Neutrophil (primary cell): Measurements from ENCODE around the gene SASH1.

ENCODE experiments used
- H3K27ac ChIP-seq: fragments of 200-600 bp; sonication (generic); 2 replicates; pipeline ENCODE4 v1.5.1; 2016; ENCODE audit warnings: mild to moderate bottlenecking, moderate library complexity
- H3K27me3 ChIP-seq: fragments of 200-600 bp; sonication (generic); 2 replicates; pipeline ENCODE4 v1.6.0; 2016; ENCODE audit warnings: mild to moderate bottlenecking
- H3K36me3 ChIP-seq: fragments of 200-600 bp; sonication (generic); 2 replicates; pipeline ENCODE4 v1.5.1; 2017
- H3K4me1 ChIP-seq, 2 experiments: fragments of 200-600 bp in 1 of 2; sonication (generic) in 1 of 2; 1 replicate in 1 of 2; 2 replicates in 1 of 2; pipeline versions ENCODE4 v1.5.1 to v1.6.1; 2013 to 2016; ENCODE audit warnings: low read depth in 1 of 2, low read length in 1 of 2, mild to moderate bottlenecking in 1 of 2, moderate library complexity in 1 of 2; ENCODE audit not compliant: control insufficient read depth in 1 of 2, insufficient read depth in 1 of 2
- H3K4me3 ChIP-seq, 2 experiments: fragments of 200-600 bp in 1 of 2; sonication (generic) in 1 of 2; 1 replicate in 1 of 2; 2 replicates in 1 of 2; pipeline ENCODE4 v1.5.1; 2013 to 2016; ENCODE audit warnings: low read depth in 1 of 2, low read length in 1 of 2, mild to moderate bottlenecking in 1 of 2, moderate library complexity in 1 of 2
- H3K9me3 ChIP-seq: fragments of 200-600 bp; sonication (generic); 2 replicates; pipeline ENCODE4 v1.5.1; 2016
- TF ChIP-seq, protein P1 (sequence below): fragments of 200-600 bp; sonication (generic); IDR thresholded peaks from 2 replicates; pipeline ENCODE4 v1.5.1; 2016; ENCODE audit warnings: antibody characterized with exemption

Gene SASH1

DNA sequence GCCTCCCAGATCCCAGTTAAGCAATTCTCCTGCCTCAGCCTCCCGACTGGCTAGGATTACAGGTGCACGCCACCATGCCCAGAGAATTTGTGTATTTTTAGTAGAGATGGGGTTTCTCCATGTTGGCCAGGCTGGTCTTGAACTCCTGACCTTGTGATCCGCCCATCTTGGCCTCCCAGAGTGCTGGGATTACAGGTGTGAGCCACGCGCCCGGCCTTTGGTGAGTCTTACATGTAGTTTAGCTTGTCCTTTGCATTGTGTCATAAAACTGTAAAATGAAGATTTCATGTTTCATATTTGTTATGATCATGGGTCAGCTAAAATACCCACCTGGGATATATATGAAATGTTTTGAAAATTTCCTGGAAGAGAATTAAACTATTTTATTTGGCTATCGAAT, 183.5 kb downstream of the SASH1 start:
- Histone ChIP-seq H3K4me3 (no peak overlapping the region), H3K4me1 (no peaks in the 10 kb centered on the region), H3K27ac (no peak overlapping the region), H3K36me3 (no peaks in the 10 kb centered on the region), H3K27me3 (no peaks in the 10 kb centered on the region), H3K9me3 (no peaks in the 10 kb centered on the region)
- TF ChIP-seq, protein P1, sequence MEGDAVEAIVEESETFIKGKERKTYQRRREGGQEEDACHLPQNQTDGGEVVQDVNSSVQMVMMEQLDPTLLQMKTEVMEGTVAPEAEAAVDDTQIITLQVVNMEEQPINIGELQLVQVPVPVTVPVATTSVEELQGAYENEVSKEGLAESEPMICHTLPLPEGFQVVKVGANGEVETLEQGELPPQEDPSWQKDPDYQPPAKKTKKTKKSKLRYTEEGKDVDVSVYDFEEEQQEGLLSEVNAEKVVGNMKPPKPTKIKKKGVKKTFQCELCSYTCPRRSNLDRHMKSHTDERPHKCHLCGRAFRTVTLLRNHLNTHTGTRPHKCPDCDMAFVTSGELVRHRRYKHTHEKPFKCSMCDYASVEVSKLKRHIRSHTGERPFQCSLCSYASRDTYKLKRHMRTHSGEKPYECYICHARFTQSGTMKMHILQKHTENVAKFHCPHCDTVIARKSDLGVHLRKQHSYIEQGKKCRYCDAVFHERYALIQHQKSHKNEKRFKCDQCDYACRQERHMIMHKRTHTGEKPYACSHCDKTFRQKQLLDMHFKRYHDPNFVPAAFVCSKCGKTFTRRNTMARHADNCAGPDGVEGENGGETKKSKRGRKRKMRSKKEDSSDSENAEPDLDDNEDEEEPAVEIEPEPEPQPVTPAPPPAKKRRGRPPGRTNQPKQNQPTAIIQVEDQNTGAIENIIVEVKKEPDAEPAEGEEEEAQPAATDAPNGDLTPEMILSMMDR, result no peak

DNA sequence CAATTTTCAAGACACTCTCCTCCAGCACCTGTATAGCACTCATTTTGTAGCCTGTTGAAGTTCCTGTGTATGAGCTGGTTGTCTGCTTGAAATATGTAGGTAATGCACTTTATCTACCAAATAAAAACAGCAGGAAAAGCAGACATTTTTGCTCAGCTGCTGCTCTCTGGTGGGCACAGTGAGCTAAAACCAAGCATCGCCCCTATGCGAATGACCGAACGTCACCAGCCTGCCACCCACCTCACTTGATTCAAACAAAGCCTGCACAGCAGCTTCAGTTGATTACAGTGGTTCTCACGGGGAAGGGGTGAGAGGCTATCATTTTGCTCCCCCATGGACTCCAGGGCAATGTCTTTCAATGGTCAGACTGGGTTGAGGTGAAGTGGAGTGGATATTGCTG, 185.7 kb downstream of the SASH1 start:
- H3K4me3 ChIP-seq, result no peak overlapping the region
- H3K36me3 ChIP-seq, result no peaks in the 10 kb centered on the region
- H3K4me1 ChIP-seq, result no peaks in the 10 kb centered on the region
- TF ChIP-seq, protein P1, result no peak
- no peak overlapping the region for H3K27ac ChIP-seq
- no peaks in the 10 kb centered on the region for H3K27me3 ChIP-seq
- no peaks in the 10 kb centered on the region for H3K9me3 ChIP-seq

DNA sequence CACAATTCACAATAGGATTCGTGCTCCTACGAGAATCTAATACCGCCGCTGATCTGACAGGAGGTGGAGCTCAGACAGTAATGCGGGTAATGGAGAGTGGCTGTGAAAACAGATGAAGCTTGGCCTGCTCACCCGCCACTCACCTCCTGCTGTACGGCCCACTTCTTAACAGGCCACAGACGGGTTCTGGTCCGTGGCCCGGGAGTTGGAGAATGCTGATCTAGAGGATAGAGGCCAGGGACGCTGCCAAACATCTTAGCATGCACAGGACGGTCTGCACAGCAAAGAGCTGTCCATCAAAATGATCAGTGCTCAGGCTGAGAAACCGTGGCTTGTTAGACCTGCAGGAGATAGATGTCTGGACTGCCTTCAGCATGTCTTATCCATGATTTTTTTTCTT, 186.4 kb downstream of the SASH1 start:
- TF ChIP-seq, protein P1, result no peak
- no peaks in the 10 kb centered on the region for H3K9me3 ChIP-seq
- H3K4me1 ChIP-seq, result no peaks in the 10 kb centered on the region
- H3K27ac ChIP-seq, result no peak overlapping the region
- H3K36me3 ChIP-seq, result no peaks in the 10 kb centered on the region
- no peak overlapping the region for H3K4me3 ChIP-seq
- no peaks in the 10 kb centered on the region for H3K27me3 ChIP-seq

DNA sequence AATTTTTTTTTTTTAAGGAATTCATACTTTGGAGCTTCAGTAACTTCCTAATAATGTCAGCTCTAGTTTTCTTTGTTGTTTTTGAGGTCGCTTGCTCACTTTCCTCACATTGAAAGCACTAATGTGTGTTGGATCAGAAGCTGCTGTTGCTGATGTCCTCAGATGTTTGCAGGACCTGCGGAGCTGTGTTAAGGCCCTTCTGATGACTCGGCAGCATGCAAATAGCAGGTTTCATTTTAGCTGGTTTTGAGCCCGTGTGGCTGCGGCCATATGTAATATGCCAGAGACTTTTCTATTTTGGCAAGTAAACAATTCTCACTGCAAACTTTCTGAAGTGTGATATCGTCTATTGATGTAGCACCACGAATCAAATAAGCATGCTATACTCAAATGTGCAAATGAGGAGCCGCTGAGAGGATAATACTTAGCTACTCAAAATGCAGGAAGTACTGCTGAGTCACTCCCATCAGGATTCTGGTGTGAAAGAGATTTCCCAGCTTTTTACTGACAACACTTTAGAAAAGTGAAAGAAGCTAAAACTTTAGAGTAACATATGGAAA, 187.8 kb downstream of the SASH1 start:
- Histone ChIP-seq H3K36me3 (no peaks in the 10 kb centered on the region), H3K9me3 (no peaks in the 10 kb centered on the region), H3K27ac (no peak overlapping the region), H3K4me1 (no peaks in the 10 kb centered on the region), H3K4me3 (no peak overlapping the region), H3K27me3 (no peaks in the 10 kb centered on the region)
- TF ChIP-seq, protein P1, result no peak

DNA sequence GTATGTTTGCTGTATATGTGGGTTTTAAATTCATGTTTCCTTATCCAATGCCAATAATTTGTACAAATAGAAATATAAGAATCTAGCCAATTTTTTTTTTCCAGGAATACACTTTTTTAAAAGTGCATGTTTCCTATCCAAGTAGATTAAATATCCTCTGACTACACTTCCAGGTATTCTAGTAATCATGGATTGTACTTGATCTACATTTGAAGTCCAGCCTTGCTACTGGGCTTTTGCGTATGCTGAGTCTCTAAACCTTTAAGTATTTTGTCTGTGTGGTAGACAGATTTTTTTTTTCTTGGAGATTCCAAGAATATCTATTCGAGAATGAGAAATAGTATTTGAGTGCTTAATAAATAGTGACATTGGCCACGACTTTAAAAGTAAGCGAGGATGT, 188.3 kb downstream of the SASH1 start:
- no peak overlapping the region for H3K27ac ChIP-seq

More for the DNA sequence above, 188.3 kb downstream of the SASH1 start:
- H3K9me3 ChIP-seq, result no peaks in the 10 kb centered on the region
- H3K36me3 ChIP-seq, result no peaks in the 10 kb centered on the region
- TF ChIP-seq, protein P1, result no peak
- no peak overlapping the region for H3K4me3 ChIP-seq
- no peaks in the 10 kb centered on the region for H3K4me1 ChIP-seq
- no peaks in the 10 kb centered on the region for H3K27me3 ChIP-seq
